Measurements from ENCODE around the gene C3orf38.

DNA sequence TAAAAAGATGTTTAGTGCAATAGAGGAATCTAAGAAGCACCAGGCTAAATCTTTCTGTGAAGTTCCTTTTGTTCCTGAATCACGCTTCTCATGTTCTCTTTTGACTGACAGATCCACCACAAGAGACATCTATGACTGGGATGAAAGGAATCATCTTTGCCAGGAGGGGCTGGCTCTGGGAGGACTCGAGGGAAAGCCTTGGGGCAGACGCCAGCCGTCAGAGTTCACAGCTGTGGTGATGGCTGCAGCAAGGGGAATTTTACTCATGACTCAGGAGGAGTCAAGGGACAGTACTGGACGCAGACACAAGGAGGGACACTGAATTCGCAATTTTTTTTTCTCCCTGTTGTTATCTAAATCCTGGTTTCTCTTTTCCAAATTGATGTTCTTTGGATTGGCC lies 38.7 kb downstream of the C3orf38 start:
- TF ChIP-seq ZNF114 (tag by site-specific recombination; IDR thresholded peaks at IDR 0.05): no peak
- no peak for TF ChIP-seq ZBTB48 (tag by site-specific recombination; IDR thresholded peaks at IDR 0.05)
- TF ChIP-seq, protein P1, sequence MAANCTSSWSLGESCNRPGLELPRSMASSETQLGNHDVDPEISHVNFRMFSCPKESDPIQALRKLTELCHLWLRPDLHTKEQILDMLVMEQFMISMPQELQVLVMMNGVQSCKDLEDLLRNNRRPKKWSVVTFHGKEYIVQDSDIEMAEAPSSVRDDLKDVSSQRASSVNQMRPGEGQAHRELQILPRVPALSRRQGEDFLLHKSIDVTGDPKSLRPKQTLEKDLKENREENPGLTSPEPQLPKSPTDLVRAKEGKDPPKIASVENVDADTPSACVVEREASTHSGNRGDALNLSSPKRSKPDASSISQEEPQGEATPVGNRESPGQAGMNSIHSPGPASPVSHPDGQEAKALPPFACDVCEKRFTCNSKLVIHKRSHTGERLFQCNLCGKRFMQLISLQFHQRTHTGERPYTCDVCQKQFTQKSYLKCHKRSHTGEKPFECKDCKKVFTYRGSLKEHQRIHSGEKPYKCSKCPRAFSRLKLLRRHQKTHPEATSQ (tag by site-specific recombination; IDR thresholded peaks at IDR 0.05): no peak
- TF ChIP-seq, protein P2, sequence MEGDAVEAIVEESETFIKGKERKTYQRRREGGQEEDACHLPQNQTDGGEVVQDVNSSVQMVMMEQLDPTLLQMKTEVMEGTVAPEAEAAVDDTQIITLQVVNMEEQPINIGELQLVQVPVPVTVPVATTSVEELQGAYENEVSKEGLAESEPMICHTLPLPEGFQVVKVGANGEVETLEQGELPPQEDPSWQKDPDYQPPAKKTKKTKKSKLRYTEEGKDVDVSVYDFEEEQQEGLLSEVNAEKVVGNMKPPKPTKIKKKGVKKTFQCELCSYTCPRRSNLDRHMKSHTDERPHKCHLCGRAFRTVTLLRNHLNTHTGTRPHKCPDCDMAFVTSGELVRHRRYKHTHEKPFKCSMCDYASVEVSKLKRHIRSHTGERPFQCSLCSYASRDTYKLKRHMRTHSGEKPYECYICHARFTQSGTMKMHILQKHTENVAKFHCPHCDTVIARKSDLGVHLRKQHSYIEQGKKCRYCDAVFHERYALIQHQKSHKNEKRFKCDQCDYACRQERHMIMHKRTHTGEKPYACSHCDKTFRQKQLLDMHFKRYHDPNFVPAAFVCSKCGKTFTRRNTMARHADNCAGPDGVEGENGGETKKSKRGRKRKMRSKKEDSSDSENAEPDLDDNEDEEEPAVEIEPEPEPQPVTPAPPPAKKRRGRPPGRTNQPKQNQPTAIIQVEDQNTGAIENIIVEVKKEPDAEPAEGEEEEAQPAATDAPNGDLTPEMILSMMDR (tag by site-specific recombination; IDR thresholded peaks at IDR 0.05): no peak
- TF ChIP-seq REST (tag by site-specific recombination; IDR thresholded peaks at IDR 0.05): no peak
- no peak for TF ChIP-seq ZNF140 (tag by site-specific recombination; IDR thresholded peaks at IDR 0.05)
- no peak for TF ChIP-seq SETDB1 (IDR thresholded peaks at IDR 0.05; ENCODE audit: insufficient read length, low read length)
- no peak for TF ChIP-seq ZFP3 (tag by site-specific recombination; IDR thresholded peaks at IDR 0.05; ENCODE audit: low read depth)
- TF ChIP-seq ZBTB17 (tag by site-specific recombination; IDR thresholded peaks at IDR 0.05): no peak
- TF ChIP-seq, protein P3, sequence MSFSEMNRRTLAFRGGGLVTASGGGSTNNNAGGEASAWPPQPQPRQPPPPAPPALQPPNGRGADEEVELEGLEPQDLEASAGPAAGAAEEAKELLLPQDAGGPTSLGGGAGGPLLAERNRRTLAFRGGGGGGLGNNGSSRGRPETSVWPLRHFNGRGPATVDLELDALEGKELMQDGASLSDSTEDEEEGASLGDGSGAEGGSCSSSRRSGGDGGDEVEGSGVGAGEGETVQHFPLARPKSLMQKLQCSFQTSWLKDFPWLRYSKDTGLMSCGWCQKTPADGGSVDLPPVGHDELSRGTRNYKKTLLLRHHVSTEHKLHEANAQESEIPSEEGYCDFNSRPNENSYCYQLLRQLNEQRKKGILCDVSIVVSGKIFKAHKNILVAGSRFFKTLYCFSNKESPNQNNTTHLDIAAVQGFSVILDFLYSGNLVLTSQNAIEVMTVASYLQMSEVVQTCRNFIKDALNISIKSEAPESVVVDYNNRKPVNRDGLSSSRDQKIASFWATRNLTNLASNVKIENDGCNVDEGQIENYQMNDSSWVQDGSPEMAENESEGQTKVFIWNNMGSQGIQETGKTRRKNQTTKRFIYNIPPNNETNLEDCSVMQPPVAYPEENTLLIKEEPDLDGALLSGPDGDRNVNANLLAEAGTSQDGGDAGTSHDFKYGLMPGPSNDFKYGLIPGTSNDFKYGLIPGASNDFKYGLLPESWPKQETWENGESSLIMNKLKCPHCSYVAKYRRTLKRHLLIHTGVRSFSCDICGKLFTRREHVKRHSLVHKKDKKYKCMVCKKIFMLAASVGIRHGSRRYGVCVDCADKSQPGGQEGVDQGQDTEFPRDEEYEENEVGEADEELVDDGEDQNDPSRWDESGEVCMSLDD (tag by site-specific recombination; IDR thresholded peaks at IDR 0.05): no peak
- TF ChIP-seq YY1 (tag by site-specific recombination; IDR thresholded peaks at IDR 0.05): no peak
- no peak for TF ChIP-seq ZNF426 (tag by site-specific recombination; IDR thresholded peaks at IDR 0.05)
- no peak for TF ChIP-seq KLF17 (tag by site-specific recombination; IDR thresholded peaks at IDR 0.05)
- TF ChIP-seq ZNF76 (tag by site-specific recombination; IDR thresholded peaks at IDR 0.05; ENCODE audit: borderline replicate concordance, low read depth): no peak

Measured in HEK293 (cell line).